ENCODE measurements around the gene ZNF654. TPM values are rescaled to one million over a fixed set of nuclear protein-coding genes. Genes with fewer than 3 reads are reported as not detected.

Gene ZNF654
- total and polyA plus RNA-seq, 2 of the 13 experiments (the other 11 are each of a cell fraction or from before 2014, with no cell fraction given): 1.8 to 4.1 TPM

- H3K36me3 ChIP-seq (replicated peaks in 1 of 2; ENCODE audit: control insufficient read depth in 1 of 2, insufficient read depth in 2 of 2, low read length in 2 of 2): no peaks in the 10 kb centered on the region
- DNase-seq (ENCODE audit: low spot score): no peak
- no peak overlapping the region for H3K9ac ChIP-seq (ENCODE audit: insufficient read depth, low read depth, low read length)
- H3K27me3 ChIP-seq (ENCODE audit: control insufficient read depth in 1 of 2, insufficient read depth in 2 of 2, low read length in 2 of 2): no peaks in the 10 kb centered on the region; a peak in 2 of 5 replicates
- H3K4me3 ChIP-seq (replicated peaks in 1 of 3; ENCODE audit: insufficient read depth in 1 of 3, low read depth in 2 of 3, low read length in 3 of 3): no peak overlapping the region
- intact Hi-C loops (cut with micrococcal nuclease; ENCODE audit: unreplicated experiment): no loop called here
- no peak overlapping the region for H3K4me2 ChIP-seq (ENCODE audit: low read depth, low read length)
- H3K79me2 ChIP-seq (ENCODE audit: insufficient read depth, low read length): no peaks in the 10 kb centered on the region
- POLR2A ChIA-PET: no interaction called here
- H3K4me1 ChIP-seq (ENCODE audit: insufficient read depth, low read length): no peaks in the 10 kb centered on the region; the same call in 1 of the 2 replicates
- BruUV-seq (replicated peaks): no TSS peak
- in situ Hi-C loops (cut with HindIII; ENCODE audit: extremely low pct_ligation_motif_present, low pct_unique_long_range_greater_than_20kb): no loop called here
- no peak overlapping the region for H2AFZ ChIP-seq (ENCODE audit: low read length)
- ATAC-seq: no peak
- WGBS (ENCODE audit: low lambda C conversion rate): 39% methylated on average over 5 of the region's 5 CpGs
- no peaks in the 10 kb centered on the region for H3K9me3 ChIP-seq (ENCODE audit: low read length)
- H4K20me1 ChIP-seq (ENCODE audit: insufficient read depth, low read length): no peaks in the 10 kb centered on the region
- CTCF ChIA-PET (ENCODE audit: low intra/inter-chr PET ratio, low total read pairs): no interaction called here
- H3K27ac ChIP-seq (ENCODE audit: extremely low read length, insufficient read depth, low read length): no peak overlapping the region
- no peak for FAIRE-seq
- TF ChIP-seq MAFK (conservative IDR thresholded peaks at IDR 0.05 in 1 of 2, IDR thresholded peaks at IDR 0.05 in 1 of 2; ENCODE audit: low read length in 2 of 2) (peak; percentile 42 to 70; a peak in 2 of 4 replicates), MAFF (IDR thresholded peaks at IDR 0.05; ENCODE audit: low read depth, low read length) (peak; percentile 37; the same call in 1 of the 2 replicates), ARNTL (CRISPR knock-in tag; IDR thresholded peaks at IDR 0.05) (no peak)
Measured at GRCh38 chr3:88036221-88036620, 22.8 kb upstream of the ZNF654 start.

GRCh38 chr3:88038566-88038965 is 20.5 kb upstream of the ZNF654 start:
- in situ Hi-C loops (cut with HindIII; ENCODE audit: extremely low pct_ligation_motif_present, low pct_unique_long_range_greater_than_20kb): no loop called here
- ChIA-PET POLR2A (no interaction called here), CTCF (ENCODE audit: low intra/inter-chr PET ratio, low total read pairs) (no interaction called here)
- no peak overlapping the region for H2AFZ ChIP-seq (ENCODE audit: low read length)
- no peaks in the 10 kb centered on the region for H3K79me2 ChIP-seq (ENCODE audit: insufficient read depth, low read length)
- H3K9ac ChIP-seq (ENCODE audit: insufficient read depth, low read depth, low read length): no peak overlapping the region
- no peaks in the 10 kb centered on the region; a peak in 2 of 5 replicates for H3K27me3 ChIP-seq (ENCODE audit: control insufficient read depth in 1 of 2, insufficient read depth in 2 of 2, low read length in 2 of 2)
- 0% methylated on average over 2 of the region's 2 CpGs for WGBS (ENCODE audit: low lambda C conversion rate)
- H4K20me1 ChIP-seq (ENCODE audit: insufficient read depth, low read length): no peaks in the 10 kb centered on the region
- no peak overlapping the region for H3K4me2 ChIP-seq (ENCODE audit: low read depth, low read length)
- H3K36me3 ChIP-seq (replicated peaks in 1 of 2; ENCODE audit: control insufficient read depth in 1 of 2, insufficient read depth in 2 of 2, low read length in 2 of 2): no peaks in the 10 kb centered on the region
- DNase-seq (ENCODE audit: low spot score) (no peak), FAIRE-seq (no peak), ATAC-seq (no peak)
- no TSS peak for BruUV-seq (replicated peaks)
- no peaks in the 10 kb centered on the region for H3K9me3 ChIP-seq (ENCODE audit: low read length)
- H3K4me1 ChIP-seq (ENCODE audit: insufficient read depth, low read length): no peaks in the 10 kb centered on the region
- H3K4me3 ChIP-seq (replicated peaks in 1 of 3; ENCODE audit: insufficient read depth in 1 of 3, low read depth in 2 of 3, low read length in 3 of 3): no peak overlapping the region
- intact Hi-C loops (cut with micrococcal nuclease; ENCODE audit: unreplicated experiment): no loop called here
- no peak overlapping the region for H3K27ac ChIP-seq (ENCODE audit: extremely low read length, insufficient read depth, low read length)
- TF ChIP-seq ELF4 (CRISPR knock-in tag; IDR thresholded peaks at IDR 0.05; ENCODE audit: borderline replicate concordance) (no peak), THAP11 (CRISPR knock-in tag; IDR thresholded peaks at IDR 0.05) (no peak), ZNF691 (CRISPR knock-in tag; IDR thresholded peaks at IDR 0.05; ENCODE audit: borderline replicate concordance, low read depth) (no peak), ZBTB1 (CRISPR knock-in tag; IDR thresholded peaks at IDR 0.05; ENCODE audit: borderline replicate concordance) (no peak), DZIP1 (CRISPR knock-in tag; IDR thresholded peaks at IDR 0.05) (no peak), ZSCAN9 (CRISPR knock-in tag; IDR thresholded peaks at IDR 0.05; ENCODE audit: borderline replicate concordance) (no peak), TFE3 (CRISPR knock-in tag; IDR thresholded peaks at IDR 0.05) (no peak), ZNF253 (CRISPR knock-in tag; IDR thresholded peaks at IDR 0.05; ENCODE audit: borderline replicate concordance) (no peak), ZNF496 (CRISPR knock-in tag; IDR thresholded peaks at IDR 0.05; ENCODE audit: insufficient replicate concordance) (no peak), THAP8 (CRISPR knock-in tag; IDR thresholded peaks at IDR 0.05; ENCODE audit: borderline replicate concordance) (no peak)

Measured in HepG2 (cell line).